CD8-positive, alpha-beta memory T cell (primary cell): ENCODE results near the gene SEPTIN3. TPM values are rescaled to one million over a fixed set of nuclear protein-coding genes. Genes with fewer than 3 reads are reported as not detected.

Experiments used
- CTCF ChIA-PET: fragments of 350-600 bp; sonication (Branson Sonifier 250); formaldehyde crosslinking; loops from one replicate; lab custom pipeline; 2021; ENCODE audit warnings: antibody characterized with exemption; lab: Charles Lee
- POLR2A ChIA-PET: fragments of 350-600 bp; sonication (Branson Sonifier 250); formaldehyde crosslinking; loops from one replicate; lab custom pipeline; 2021; ENCODE audit warnings: antibody characterized with exemption; lab: Charles Lee
- DNase-seq, 5 donors: peaks; one replicate each; pipeline versions ENCODE4 v3.0.0 to v3.0.0-alpha.2; 2020 to 2022; ENCODE audit warnings: mixed read lengths in 1 of 5
- H3K27ac ChIP-seq: one replicate; pipeline ENCODE4 v1.7.0; 2013; ENCODE audit warnings: low read depth, mild to moderate bottlenecking, low read length, moderate library complexity
- H3K27me3 ChIP-seq: 2 replicates; pipeline ENCODE4 v1.7.0; 2013; ENCODE audit warnings: low read length, mild to moderate bottlenecking; ENCODE audit not compliant: insufficient read depth, poor library complexity, severe bottlenecking
- H3K36me3 ChIP-seq: 2 replicates; pipeline ENCODE4 v1.7.0; 2013; ENCODE audit warnings: mild to moderate bottlenecking, low read length, moderate library complexity; ENCODE audit not compliant: insufficient read depth
- H3K4me1 ChIP-seq: 2 replicates; pipeline ENCODE4 v1.7.0; 2013; ENCODE audit warnings: mild to moderate bottlenecking, low read length, moderate library complexity; ENCODE audit not compliant: insufficient read depth
- H3K4me3 ChIP-seq: 2 replicates; pipeline ENCODE4 v1.7.0; 2013; ENCODE audit warnings: mild to moderate bottlenecking, low read length
- H3K9me3 ChIP-seq: 2 replicates; pipeline ENCODE4 v1.7.0; 2013; ENCODE audit warnings: mild to moderate bottlenecking, low read length
- H3K27ac Mint-ChIP-seq, 8 donors: one replicate each; pipeline ENCODE4 v1.8.0; 2020 to 2021; ENCODE audit warnings: mixed read lengths in 8 of 8, mild to moderate bottlenecking in 6 of 8, inconsistent platforms in 3 of 8, moderate library complexity in 3 of 8
- H3K27me3 Mint-ChIP-seq, 2 donors: one replicate each; pipeline ENCODE4 v1.8.0; 2020 to 2021; ENCODE audit warnings: mixed read lengths in 2 of 2, mild to moderate bottlenecking in 1 of 2, moderate library complexity in 1 of 2
- H3K36me3 Mint-ChIP-seq, 3 donors: one replicate each; pipeline ENCODE4 v1.8.0; 2020 to 2021; ENCODE audit warnings: mixed read lengths in 3 of 3, inconsistent platforms in 1 of 3, mild to moderate bottlenecking in 1 of 3
- H3K4me1 Mint-ChIP-seq, 3 donors: one replicate each; pipeline ENCODE4 v1.8.0; 2020 to 2021; ENCODE audit warnings: mixed read lengths in 3 of 3, inconsistent platforms in 1 of 3, mild to moderate bottlenecking in 1 of 3
- H3K4me3 Mint-ChIP-seq, 7 donors: one replicate each; pipeline ENCODE4 v1.8.0; 2020 to 2021; ENCODE audit warnings: mixed read lengths in 7 of 7, mild to moderate bottlenecking in 6 of 7, moderate library complexity in 4 of 7, inconsistent platforms in 2 of 7
- H3K9me3 Mint-ChIP-seq, 5 donors: one replicate each; pipeline ENCODE4 v1.8.0; 2020 to 2022; ENCODE audit warnings: mixed read lengths in 5 of 5, mild to moderate bottlenecking in 3 of 5, moderate library complexity in 2 of 5, inconsistent platforms in 1 of 5
- polyA plus RNA-seq: library from polyadenylated mRNA; unstranded; fragments of 300-500 nt; fragmentation: Illumina TruSeq; gene quantifications from one replicate; pipeline ENCODE4 v1.2.3, GENCODE V29; 2021
- total RNA-seq, 2 experiments: library from RNA; stranded (reverse); gene quantifications; one replicate each; pipeline ENCODE4 v1.2.3, GENCODE V29; 2021

SEPTIN3 gene
- total and polyA plus RNA-seq, 3 experiments from 2014 or later = 0.33 to 0.51 TPM; not detected in 1

GRCh38 chr22:41971431-41971830, 2.2 kb downstream of the SEPTIN3 start:
- Mint-ChIP-seq H3K27me3 (peaks cover 16 to 41% of the 10 kb centered on the region in 2 donors), H3K36me3 (no peaks in the 10 kb centered on the region), H3K4me3 (no peak overlapping the region), H3K27ac (no peak overlapping the region), H3K4me1 (peaks cover 4 to 8% (median 5%) of the 10 kb centered on the region in 3 donors), H3K9me3 (no peaks in the 10 kb centered on the region)
- no peak for DNase-seq
- CTCF ChIA-PET = interaction anchor here (1.0 kb wide), 1 partner anchor 119 kb away, joined by 3 read pairs; the partner anchor contains the start of gene NDUFA6
- Histone ChIP-seq H3K9me3 (no peaks in the 10 kb centered on the region), H3K27ac (no peak overlapping the region), H3K4me1 (no peaks in the 10 kb centered on the region), H3K27me3 (peaks cover 16% of the 10 kb centered on the region), H3K36me3 (no peaks in the 10 kb centered on the region), H3K4me3 (no peak overlapping the region)
- POLR2A ChIA-PET = no interaction called here

DNA sequence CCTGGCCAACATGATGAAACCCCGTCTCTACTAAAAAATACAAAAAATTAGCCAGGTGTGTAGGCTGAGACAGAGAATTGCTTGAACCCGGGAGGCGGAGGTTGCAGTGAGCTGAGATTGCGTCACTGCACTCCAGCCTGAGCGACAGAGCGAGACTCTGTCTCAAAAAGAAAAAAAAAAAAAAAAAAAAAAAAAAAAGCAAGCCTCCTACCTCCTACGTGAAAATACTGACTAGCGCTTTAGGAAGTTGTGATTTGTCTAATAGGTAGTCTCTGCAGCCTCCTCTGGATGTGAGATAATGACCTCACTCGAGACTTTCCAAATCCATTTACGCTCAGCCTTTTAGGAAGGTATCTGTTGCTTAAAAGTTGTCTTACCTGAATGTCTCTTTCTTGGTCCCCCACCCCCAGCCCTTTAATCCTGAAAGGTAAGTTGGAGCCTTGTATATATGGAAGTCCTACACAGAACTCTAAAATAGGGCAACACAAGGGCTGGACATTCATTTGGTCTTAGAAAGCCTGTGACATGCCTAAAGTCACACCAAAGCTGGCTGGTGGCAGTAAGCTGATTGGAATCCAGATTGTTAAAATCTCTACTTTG, 5.5 kb downstream of the SEPTIN3 start:
- H3K27me3 Mint-ChIP-seq = peaks cover 32 to 69% of the 10 kb centered on the region in 2 donors
- Histone ChIP-seq H3K27me3 (peaks cover 25% of the 10 kb centered on the region), H3K27ac (no peak overlapping the region), H3K4me1 (peaks cover 4% of the 10 kb centered on the region), H3K36me3 (no peaks in the 10 kb centered on the region), H3K4me3 (no peak overlapping the region), H3K9me3 (no peaks in the 10 kb centered on the region)
- ChIA-PET CTCF (interaction anchor here (1.5 kb wide), 1 partner anchor 17 kb away, joined by 4 read pairs; no protein-coding TSS in a partner anchor), POLR2A (no interaction called here)
- H3K4me3 Mint-ChIP-seq = peak overlapping the region in 1 of 7 donors; percentile 60
- H3K27ac Mint-ChIP-seq = no peak overlapping the region
- no peak for DNase-seq
- H3K4me1 Mint-ChIP-seq = peaks cover 4 to 12% (median 8%) of the 10 kb centered on the region in 3 donors
- H3K36me3 Mint-ChIP-seq = no peaks in the 10 kb centered on the region
- no peaks in the 10 kb centered on the region for H3K9me3 Mint-ChIP-seq

DNA sequence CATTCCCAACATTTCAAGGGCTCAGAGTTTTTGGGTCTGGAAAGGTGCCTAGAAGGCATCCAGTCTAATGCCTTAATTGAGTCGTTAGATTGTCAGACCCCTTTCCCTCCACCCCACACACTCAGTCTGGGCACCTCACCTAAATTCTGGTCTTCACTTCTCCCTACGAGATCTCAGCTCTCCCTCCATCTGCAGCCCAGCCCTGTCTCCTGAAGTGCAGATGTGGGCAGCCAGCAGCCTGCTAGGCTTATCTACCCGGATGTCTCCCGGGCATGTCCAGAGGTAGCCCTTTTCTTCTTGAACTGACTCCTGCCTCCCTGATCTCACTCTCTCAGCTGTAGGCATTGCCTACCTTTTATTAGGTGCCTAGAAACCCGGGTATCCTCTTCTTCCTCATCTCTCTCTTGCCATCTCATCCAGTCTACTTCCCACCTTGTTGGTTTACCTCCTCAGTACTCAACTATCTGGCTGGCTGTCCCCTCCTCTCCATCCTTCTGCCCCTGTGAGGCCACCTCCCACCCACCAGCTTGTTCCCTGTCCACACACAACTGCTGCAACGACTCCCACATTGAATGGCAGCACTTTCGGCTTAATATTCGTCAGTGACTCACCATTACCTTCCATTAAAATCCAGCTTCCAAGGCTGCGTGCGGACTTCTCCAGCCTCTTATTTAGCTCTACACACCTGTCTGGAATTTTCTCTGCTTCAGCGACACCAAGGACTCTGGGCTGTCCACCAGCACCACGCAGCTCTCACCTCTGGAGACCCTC, 6.2 kb downstream of the SEPTIN3 start:
- no peaks in the 10 kb centered on the region for H3K36me3 Mint-ChIP-seq
- peak overlapping the region; percentile 21 to 91 (median 72) for H3K4me3 Mint-ChIP-seq
- peaks cover 32 to 67% of the 10 kb centered on the region in 2 donors for H3K27me3 Mint-ChIP-seq
- H3K27me3 ChIP-seq = peaks cover 25% of the 10 kb centered on the region
- H3K36me3 ChIP-seq = no peaks in the 10 kb centered on the region
- no peak for DNase-seq
- ChIA-PET POLR2A (no interaction called here), CTCF (interaction anchor here (1.5 kb wide), 1 partner anchor 17 kb away, joined by 4 read pairs; no protein-coding TSS in a partner anchor)
- no peak overlapping the region for H3K27ac ChIP-seq
- no peaks in the 10 kb centered on the region for H3K9me3 Mint-ChIP-seq
- peaks cover 4% of the 10 kb centered on the region for H3K4me1 ChIP-seq
- peaks cover 4 to 12% (median 8%) of the 10 kb centered on the region in 3 donors for H3K4me1 Mint-ChIP-seq
- H3K4me3 ChIP-seq = no peak overlapping the region
- H3K27ac Mint-ChIP-seq = no peak overlapping the region
- H3K9me3 ChIP-seq = no peaks in the 10 kb centered on the region

GRCh38 chr22:41976070-41976901, 7.0 kb downstream of the SEPTIN3 start:
- CTCF ChIA-PET = interaction anchor here (1.5 kb wide), 1 partner anchor 18 kb away, joined by 4 read pairs; no protein-coding TSS in a partner anchor
- no peaks in the 10 kb centered on the region for H3K36me3 ChIP-seq
- Mint-ChIP-seq H3K4me1 (peaks cover 4 to 12% (median 8%) of the 10 kb centered on the region in 3 donors), H3K27me3 (peaks cover 30 to 60% of the 10 kb centered on the region in 2 donors), H3K36me3 (no peaks in the 10 kb centered on the region), H3K4me3 (peak overlapping the region; percentile 58 to 91 (median 72)), H3K9me3 (no peaks in the 10 kb centered on the region), H3K27ac (peak overlapping the region in 1 of 8 donors; percentile 20)
- H3K27ac ChIP-seq = no peak overlapping the region
- H3K4me1 ChIP-seq = peaks cover 4% of the 10 kb centered on the region
- peak; percentile 22 to 54 (median 26) for DNase-seq
- POLR2A ChIA-PET = no interaction called here
- H3K27me3 ChIP-seq = peaks cover 25% of the 10 kb centered on the region
- no peaks in the 10 kb centered on the region for H3K9me3 ChIP-seq
- no peak overlapping the region for H3K4me3 ChIP-seq

DNA sequence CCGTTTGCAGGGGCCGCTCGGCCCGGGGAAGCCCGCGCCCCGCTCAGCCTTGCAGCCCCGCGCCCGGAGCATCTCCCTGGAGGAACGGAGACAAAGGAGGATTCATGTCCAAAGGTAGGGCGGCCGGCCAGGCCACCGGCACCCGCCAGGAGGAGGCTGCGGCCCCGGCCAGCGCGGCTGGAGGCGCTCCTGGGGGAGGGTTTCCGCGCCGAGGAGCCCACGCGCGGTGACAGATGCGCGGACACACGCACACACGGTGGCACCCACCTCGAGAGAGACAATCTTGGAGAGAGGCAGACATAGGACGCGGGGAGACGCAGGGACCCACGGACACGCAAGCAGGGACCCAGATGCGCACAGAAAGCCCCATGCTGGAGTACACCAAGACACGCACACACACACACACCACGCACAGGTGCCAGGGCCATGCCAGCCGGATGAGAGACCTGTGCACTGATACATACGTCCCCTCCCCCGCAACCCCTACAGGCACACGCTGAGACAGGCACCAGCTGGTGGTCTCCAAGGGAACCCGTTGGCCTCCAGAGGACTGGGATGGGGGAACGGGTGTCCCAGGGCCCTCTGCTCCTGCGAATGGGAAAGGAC, 7.8 kb downstream of the SEPTIN3 start:
- H3K4me3 Mint-ChIP-seq = peak overlapping the region in 6 of 7 donors; percentile 24 to 88 (median 60)
- POLR2A ChIA-PET = no interaction called here
- Histone ChIP-seq H3K27ac (no peak overlapping the region), H3K36me3 (no peaks in the 10 kb centered on the region), H3K4me3 (peak overlapping the region; percentile 43), H3K9me3 (no peaks in the 10 kb centered on the region), H3K4me1 (peaks cover 4% of the 10 kb centered on the region), H3K27me3 (peaks cover 25% of the 10 kb centered on the region)
- no peak for DNase-seq
- H3K27me3 Mint-ChIP-seq = peaks cover 30 to 58% of the 10 kb centered on the region in 2 donors
- no peaks in the 10 kb centered on the region for H3K36me3 Mint-ChIP-seq
- H3K27ac Mint-ChIP-seq = no peak overlapping the region
- peaks cover 4 to 12% (median 8%) of the 10 kb centered on the region in 3 donors for H3K4me1 Mint-ChIP-seq
- CTCF ChIA-PET = interaction anchor here (1.4 kb wide), 1 partner anchor 9 kb away, joined by 3 read pairs; no protein-coding TSS in a partner anchor
- no peaks in the 10 kb centered on the region for H3K9me3 Mint-ChIP-seq

GRCh38 chr22:41978732-41979131, 9.5 kb downstream of the SEPTIN3 start:
- POLR2A ChIA-PET = no interaction called here
- peaks cover 4 to 12% (median 8%) of the 10 kb centered on the region in 3 donors for H3K4me1 Mint-ChIP-seq

DNA sequence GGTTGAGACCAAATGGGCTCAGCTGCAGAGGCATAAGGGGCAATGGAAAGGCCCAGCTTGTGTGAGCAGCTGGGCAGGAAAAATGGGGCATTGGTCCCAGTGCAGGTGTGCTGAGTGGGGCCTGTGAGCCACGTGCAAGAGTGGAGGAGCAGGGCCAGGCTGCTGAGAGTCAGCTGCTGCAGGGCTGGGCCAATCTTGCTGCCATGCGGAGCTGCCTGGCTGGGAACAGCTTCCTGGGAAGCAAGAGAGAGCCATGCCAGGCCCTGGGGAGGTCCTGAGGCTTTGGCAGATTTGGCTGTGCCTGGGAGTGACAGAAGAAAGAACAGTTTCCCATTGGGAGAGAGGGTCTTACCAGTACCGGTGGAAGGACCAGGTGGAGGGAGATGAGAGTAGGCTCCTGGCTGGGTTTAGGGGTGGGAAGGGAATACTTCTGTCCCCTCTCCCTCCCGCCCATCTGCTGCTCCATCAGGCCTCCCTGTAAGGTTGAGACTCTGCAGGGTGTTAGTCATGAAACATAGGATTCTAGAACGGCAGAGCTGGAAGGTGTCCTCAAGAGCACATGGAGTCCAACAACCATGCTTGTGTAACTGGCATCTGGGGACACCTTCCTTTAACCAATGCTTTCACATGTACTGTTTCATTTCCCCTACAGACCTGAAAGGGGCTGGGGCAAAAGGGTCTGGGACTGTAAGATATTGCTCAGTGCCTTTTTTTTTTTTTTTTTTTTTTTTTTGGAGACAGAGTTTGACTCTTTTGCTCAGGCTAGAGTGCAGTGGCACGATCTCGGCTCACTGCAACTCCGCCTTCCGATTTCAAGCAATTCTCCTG, 10.4 kb downstream of the SEPTIN3 start:
- H3K27me3 ChIP-seq = peaks cover 18% of the 10 kb centered on the region
- Mint-ChIP-seq H3K36me3 (no peaks in the 10 kb centered on the region), H3K9me3 (no peaks in the 10 kb centered on the region), H3K27ac (no peak overlapping the region), H3K27me3 (peaks cover 28 to 48% of the 10 kb centered on the region in 2 donors), H3K4me3 (no peak overlapping the region), H3K4me1 (peaks cover 4 to 12% (median 8%) of the 10 kb centered on the region in 3 donors)
- no peak for DNase-seq
- H3K4me1 ChIP-seq = peaks cover 4% of the 10 kb centered on the region
- no peaks in the 10 kb centered on the region for H3K9me3 ChIP-seq
- no peak overlapping the region for H3K27ac ChIP-seq
- CTCF ChIA-PET = no interaction called here
- POLR2A ChIA-PET = no interaction called here
- H3K36me3 ChIP-seq = no peaks in the 10 kb centered on the region
- H3K4me3 ChIP-seq = no peak overlapping the region

More at GRCh38 chr22:41978732-41979131, 9.5 kb downstream of the SEPTIN3 start:
- Mint-ChIP-seq H3K36me3 (no peaks in the 10 kb centered on the region), H3K9me3 (no peaks in the 10 kb centered on the region), H3K27me3 (peaks cover 28 to 49% of the 10 kb centered on the region in 2 donors), H3K4me3 (peak overlapping the region in 2 of 7 donors; percentile 7 to 30), H3K27ac (peak overlapping the region in 1 of 8 donors; percentile 61)
- H3K4me3 ChIP-seq = no peak overlapping the region
- CTCF ChIA-PET = no interaction called here
- no peaks in the 10 kb centered on the region for H3K36me3 ChIP-seq
- H3K27ac ChIP-seq = no peak overlapping the region
- H3K27me3 ChIP-seq = peaks cover 18% of the 10 kb centered on the region
- DNase-seq = no peak
- peaks cover 4% of the 10 kb centered on the region for H3K4me1 ChIP-seq
- H3K9me3 ChIP-seq = no peaks in the 10 kb centered on the region
